B cell (primary cell): ENCODE results near the gene DSG3. TPM values are rescaled to one million over a fixed set of nuclear protein-coding genes. Genes with fewer than 3 reads are reported as not detected.

ENCODE experiments used
- ATAC-seq: fragments of 200-7000 bp; cut with Tn5 transposase; one replicate; pipeline ENCODE4 v1.10.0; 2021; ENCODE audit warnings: low read depth, mild to moderate bottlenecking, moderate number of reproducible peaks, moderate library complexity
- CTCF ChIA-PET: fragments of 350-600 bp; sonication (Branson Sonifier 250); formaldehyde crosslinking; loops from one replicate; lab custom pipeline; 2021; ENCODE audit warnings: antibody characterized with exemption, inconsistent platforms; lab: Charles Lee
- POLR2A ChIA-PET: fragments of 350-600 bp; sonication (Branson Sonifier 250); formaldehyde crosslinking; loops from one replicate; lab custom pipeline; 2021; ENCODE audit warnings: antibody characterized with exemption; lab: Charles Lee
- DNase-seq: peaks from one replicate; pipeline ENCODE4 v3.0.0; 2013
- H2AFZ ChIP-seq: 2 replicates; pipeline ENCODE4 v1.6.1; 2012; ENCODE audit warnings: mild to moderate bottlenecking, low read depth, low read length; ENCODE audit not compliant: insufficient read depth, poor library complexity, severe bottlenecking
- H3K27ac ChIP-seq, 2 donors: 1 replicate in 1 of 2; 2 replicates in 1 of 2; pipeline ENCODE4 v1.5.1; 2012 to 2013; ENCODE audit warnings: low read length in 2 of 2, mild to moderate bottlenecking in 2 of 2, moderate library complexity in 1 of 2
- H3K27me3 ChIP-seq, 4 experiments: fragments of 200-600 bp in 1 of 4; sonication (generic) in 1 of 4; replicated peaks in 1 of 4; 1 replicate in 2 of 4; 2 replicates in 2 of 4; pipeline versions ENCODE4 v1.6.1 to v1.7.0; 2013 to 2016; ENCODE audit warnings: low read length in 3 of 4, mild to moderate bottlenecking in 2 of 4, mixed read lengths in 1 of 4, moderate library complexity in 1 of 4; ENCODE audit not compliant: insufficient read depth in 4 of 4, control insufficient read depth in 3 of 4; ENCODE audit errors: control extremely low read depth in 1 of 4
- H3K36me3 ChIP-seq, 2 experiments: replicated peaks in 1 of 2; 1 replicate in 1 of 2; 2 replicates in 1 of 2; pipeline versions ENCODE4 v1.6.1 to v1.7.1; 2013; ENCODE audit warnings: low read length in 1 of 2; ENCODE audit not compliant: insufficient read depth in 2 of 2, control insufficient read depth in 1 of 2; ENCODE audit errors: control extremely low read depth in 1 of 2, extremely low read depth in 1 of 2
- H3K4me1 ChIP-seq, 2 donors: fragments of 200-600 bp in 1 of 2; sonication (generic) in 1 of 2; 1 replicate in 1 of 2; 2 replicates in 1 of 2; pipeline versions ENCODE4 v1.5.1 to v1.6.1; 2013 to 2017; ENCODE audit warnings: low read length in 2 of 2; ENCODE audit not compliant: control insufficient read depth in 2 of 2, insufficient read depth in 2 of 2
- H3K4me2 ChIP-seq: replicated peaks from 2 replicates; pipeline ENCODE3; 2012; ENCODE audit warnings: mild to moderate bottlenecking, low read depth, low read length; ENCODE audit not compliant: poor library complexity, severe bottlenecking
- H3K4me3 ChIP-seq, 5 experiments: fragments of 200-600 bp in 1 of 5; sonication (generic) in 1 of 5; 1 replicate in 3 of 5; 2 replicates in 2 of 5; pipeline versions ENCODE4 v1.5.1 to v1.7.0; 2011 to 2016; ENCODE audit warnings: low read length in 4 of 5, mild to moderate bottlenecking in 4 of 5, low read depth in 2 of 5, control low read depth in 1 of 5, moderate library complexity in 1 of 5; ENCODE audit not compliant: insufficient read depth in 1 of 5; ENCODE audit errors: control extremely low read depth in 1 of 5, extremely low read depth in 1 of 5
- H3K79me2 ChIP-seq: fragments of 200-600 bp; sonication (generic); one replicate; pipeline ENCODE4 v1.6.0; 2016; ENCODE audit warnings: low read length; ENCODE audit not compliant: control insufficient read depth, insufficient read depth
- H3K9ac ChIP-seq: fragments of 200-600 bp; sonication (generic); 2 replicates; pipeline ENCODE4 v1.6.1; 2017; ENCODE audit warnings: mild to moderate bottlenecking, low read length, moderate library complexity
- H3K9me3 ChIP-seq, 3 donors: one replicate each; pipeline versions ENCODE4 v1.6.1 to v1.7.1; 2013; ENCODE audit warnings: low read length in 2 of 3; ENCODE audit not compliant: control insufficient read depth in 2 of 3, insufficient read depth in 1 of 3; ENCODE audit errors: control extremely low read depth in 1 of 3
- H4K20me1 ChIP-seq: 2 replicates; pipeline ENCODE4 v1.6.0; 2012; ENCODE audit warnings: mild to moderate bottlenecking, low read length; ENCODE audit not compliant: insufficient read depth, control insufficient read depth, poor library complexity, severe bottlenecking
- H3K27ac Mint-ChIP-seq: one replicate; pipeline ENCODE4 v1.8.0; 2021; ENCODE audit warnings: mixed read lengths
- H3K27me3 Mint-ChIP-seq: one replicate; pipeline ENCODE4 v1.8.0; 2021; ENCODE audit warnings: mixed read lengths
- H3K4me1 Mint-ChIP-seq: one replicate; pipeline ENCODE4 v1.8.0; 2021; ENCODE audit warnings: mixed read lengths
- H3K4me3 Mint-ChIP-seq: one replicate; pipeline ENCODE4 v1.8.0; 2021; ENCODE audit warnings: mixed read lengths
- H3K9me3 Mint-ChIP-seq: one replicate; pipeline ENCODE4 v1.8.0; 2022; ENCODE audit warnings: mixed read lengths; ENCODE audit not compliant: insufficient read depth
- EZH2 ChIP-seq: IDR thresholded peaks from 2 replicates; pipeline ENCODE4 v1.6.1; 2012; ENCODE audit warnings: borderline replicate concordance, low read depth, mild to moderate bottlenecking, moderate library complexity, low read length; ENCODE audit not compliant: insufficient read depth, poor library complexity, severe bottlenecking
- WGBS: methylation state at CpG from one replicate; pipeline ENCODE4 v1.1.5; 2013; ENCODE audit warnings: missing lambda C conversion rate; ENCODE audit not compliant: insufficient coverage; 5-methylcytosine and 5-hydroxymethylcytosine counted together
- intact Hi-C: fragments of 100-400 bp; cut with micrococcal nuclease; formaldehyde crosslinking; loops from one replicate; pipeline ENCODE4 v1.10.0; 2022
- polyA plus RNA-seq: library from polyadenylated mRNA; depleted of rRNA; stranded (reverse); fragments of >200 nt; gene quantifications from 2 replicates; pipeline ENCODE4 v1.2.3, GENCODE V29; 2012
- total RNA-seq, 2 donors: library from RNA; stranded (reverse); fragments of 120-200 nt in 1 of 2; gene quantifications; 1 replicate in 1 of 2; 2 replicates in 1 of 2; pipeline versions ENCODE4 v1.2.3 to v1.2.4, GENCODE V29; 2013 to 2022
- TF ChIP-seq, protein P1 (sequence below): fragments of 200-600 bp; IDR thresholded peaks from one replicate; pipeline ENCODE4 v1.8.0; 2022; ENCODE audit warnings: antibody characterized with exemption, mild to moderate bottlenecking

DSG3 gene
- total and polyA plus RNA-seq, 2 donors (not counting 1 experiment from before 2014, with no cell fraction given): not detected

DNA sequence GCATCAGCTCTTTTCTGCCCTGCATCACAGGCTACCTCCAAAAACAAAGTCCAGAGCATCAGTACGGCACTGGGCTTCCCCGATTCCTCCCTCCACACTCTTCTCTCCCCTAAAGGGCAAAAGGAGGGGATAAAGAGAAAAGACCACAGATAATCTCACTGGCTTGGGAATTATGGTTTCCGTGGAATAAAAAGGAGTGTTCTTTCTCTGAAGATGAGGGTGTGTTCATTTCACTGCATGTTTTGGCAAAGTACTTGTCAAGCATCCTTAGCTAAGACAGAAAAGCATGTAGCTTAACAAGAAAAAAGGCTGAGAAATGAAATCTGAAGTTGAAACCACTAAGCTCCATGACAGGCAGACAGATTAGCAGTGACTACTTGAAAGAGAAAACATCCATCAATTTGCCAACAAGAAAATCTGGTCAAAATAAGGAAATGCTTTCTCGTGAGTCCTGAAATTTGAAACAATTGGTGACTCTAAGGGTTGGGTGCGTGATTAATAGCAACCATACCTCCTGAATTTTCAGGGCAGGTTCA, 20.6 kb upstream of the DSG3 start:
- Mint-ChIP-seq H3K4me3 (no peak overlapping the region), H3K9me3 (no peaks in the 10 kb centered on the region), H3K27me3 (no peaks in the 10 kb centered on the region), H3K4me1 (no peaks in the 10 kb centered on the region), H3K27ac (no peak overlapping the region)
- no peak overlapping the region for H3K27ac ChIP-seq
- POLR2A ChIA-PET: no interaction called here
- DNase-seq: no peak
- H3K4me1 ChIP-seq: no peaks in the 10 kb centered on the region
- intact Hi-C loops: no loop called here
- no peaks in the 10 kb centered on the region for H4K20me1 ChIP-seq
- no peak overlapping the region for H3K9ac ChIP-seq
- no peak overlapping the region for H3K4me2 ChIP-seq
- H3K27me3 ChIP-seq: no peaks in the 10 kb centered on the region
- no peaks in the 10 kb centered on the region for H3K79me2 ChIP-seq
- CTCF ChIA-PET: no interaction called here
- H3K36me3 ChIP-seq: no peaks in the 10 kb centered on the region
- H3K4me3 ChIP-seq: no peak overlapping the region
- TF ChIP-seq, protein P1, sequence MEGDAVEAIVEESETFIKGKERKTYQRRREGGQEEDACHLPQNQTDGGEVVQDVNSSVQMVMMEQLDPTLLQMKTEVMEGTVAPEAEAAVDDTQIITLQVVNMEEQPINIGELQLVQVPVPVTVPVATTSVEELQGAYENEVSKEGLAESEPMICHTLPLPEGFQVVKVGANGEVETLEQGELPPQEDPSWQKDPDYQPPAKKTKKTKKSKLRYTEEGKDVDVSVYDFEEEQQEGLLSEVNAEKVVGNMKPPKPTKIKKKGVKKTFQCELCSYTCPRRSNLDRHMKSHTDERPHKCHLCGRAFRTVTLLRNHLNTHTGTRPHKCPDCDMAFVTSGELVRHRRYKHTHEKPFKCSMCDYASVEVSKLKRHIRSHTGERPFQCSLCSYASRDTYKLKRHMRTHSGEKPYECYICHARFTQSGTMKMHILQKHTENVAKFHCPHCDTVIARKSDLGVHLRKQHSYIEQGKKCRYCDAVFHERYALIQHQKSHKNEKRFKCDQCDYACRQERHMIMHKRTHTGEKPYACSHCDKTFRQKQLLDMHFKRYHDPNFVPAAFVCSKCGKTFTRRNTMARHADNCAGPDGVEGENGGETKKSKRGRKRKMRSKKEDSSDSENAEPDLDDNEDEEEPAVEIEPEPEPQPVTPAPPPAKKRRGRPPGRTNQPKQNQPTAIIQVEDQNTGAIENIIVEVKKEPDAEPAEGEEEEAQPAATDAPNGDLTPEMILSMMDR: no peak
- TF ChIP-seq EZH2: no peak
- no peaks in the 10 kb centered on the region for H3K9me3 ChIP-seq
- no peak overlapping the region for H2AFZ ChIP-seq
- no peak for ATAC-seq
- whole genome bisulfite sequencing: 90% methylated on average over 2 of the region's 5 CpGs

DNA sequence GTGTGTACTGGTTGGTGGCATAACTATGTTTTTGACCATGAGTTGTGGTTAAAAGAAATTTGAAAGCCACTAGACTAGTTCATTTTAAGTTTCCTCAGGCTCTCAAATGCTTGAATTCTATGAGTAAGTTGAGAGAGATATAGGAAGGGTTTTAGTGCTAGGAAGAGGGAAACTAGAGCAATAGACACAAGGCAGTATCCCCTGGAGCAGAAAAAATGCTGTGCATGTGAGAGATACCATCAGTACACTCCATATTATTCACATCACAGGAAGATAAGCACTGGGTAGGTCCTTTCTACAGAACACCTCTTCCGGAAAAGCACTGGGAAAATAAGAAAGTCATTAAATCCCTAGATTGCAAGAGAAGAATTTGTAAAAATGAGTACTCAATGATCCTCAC, 19.3 kb upstream of the DSG3 start:
- no peak for DNase-seq
- Histone ChIP-seq H3K36me3 (no peaks in the 10 kb centered on the region), H3K9me3 (no peaks in the 10 kb centered on the region), H3K27ac (no peak overlapping the region), H3K9ac (no peak overlapping the region), H2AFZ (no peak overlapping the region), H3K4me3 (no peak overlapping the region), H4K20me1 (no peaks in the 10 kb centered on the region), H3K4me2 (no peak overlapping the region), H3K79me2 (no peaks in the 10 kb centered on the region), H3K27me3 (no peaks in the 10 kb centered on the region), H3K4me1 (no peaks in the 10 kb centered on the region)
- no peaks in the 10 kb centered on the region for H3K4me1 Mint-ChIP-seq
- intact Hi-C loops: no loop called here
- TF ChIP-seq, protein P1: no peak
- TF ChIP-seq EZH2: no peak
- POLR2A ChIA-PET: no interaction called here
- no peaks in the 10 kb centered on the region for H3K27me3 Mint-ChIP-seq
- no peaks in the 10 kb centered on the region for H3K9me3 Mint-ChIP-seq
- no CpG with 5 or more reads among the region's 1 CpG for WGBS
- no peak overlapping the region for H3K27ac Mint-ChIP-seq
- CTCF ChIA-PET: no interaction called here
- ATAC-seq: no peak
- no peak overlapping the region for H3K4me3 Mint-ChIP-seq
